ENCODE results near the gene PLCD3. TPM values are rescaled to one million over a fixed set of nuclear protein-coding genes. Genes with fewer than 3 reads are reported as not detected.

The PLCD3 gene
- total and polyA plus RNA-seq, 2 of the 13 experiments (the other 11 are each of a cell fraction or from before 2014, with no cell fraction given): 11.3 to 39.1 TPM

DNA sequence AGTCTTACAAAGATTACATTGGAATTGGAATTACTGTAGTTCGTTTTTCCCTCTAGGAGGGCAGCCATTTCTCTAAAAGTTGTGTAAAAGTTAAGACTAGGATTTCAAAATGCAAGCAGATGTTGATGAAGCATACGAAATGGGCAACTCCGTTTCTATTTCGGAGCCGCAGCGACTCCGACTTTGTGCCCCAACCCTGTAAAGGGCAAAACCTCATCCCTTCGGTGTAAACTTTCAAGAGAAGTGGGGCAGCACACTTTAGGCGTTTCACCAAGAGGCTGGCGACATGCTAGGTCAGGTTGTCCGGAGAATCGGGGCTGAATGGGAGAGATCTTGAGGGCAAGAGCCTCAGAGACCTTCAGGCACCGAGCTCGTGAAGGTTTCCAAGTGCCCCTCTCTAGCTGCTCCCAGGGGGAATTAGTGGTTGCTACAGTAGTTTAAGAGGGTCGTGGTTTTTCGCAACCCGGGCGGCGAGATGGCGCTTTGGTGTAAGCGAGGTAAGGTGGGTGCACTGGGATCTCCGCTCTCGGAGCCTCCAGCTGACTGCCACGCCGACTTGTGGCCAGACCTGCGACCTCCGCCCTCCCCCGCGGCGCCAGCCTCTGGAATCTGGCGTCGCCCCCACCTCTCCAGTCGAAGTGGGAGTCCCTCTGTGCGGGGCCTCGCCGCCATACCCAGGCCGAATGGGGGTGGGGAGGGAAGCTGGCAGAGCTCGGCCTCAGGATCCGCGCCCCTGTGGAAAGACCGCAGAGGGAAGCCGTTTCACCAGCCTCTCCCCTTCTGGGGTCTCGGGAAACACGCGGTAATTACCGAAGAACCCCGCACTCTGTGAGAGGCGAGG, 28.4 kb upstream of the PLCD3 start (continued):
- TF ChIP-seq FOXJ3 (CRISPR knock-in tag; IDR thresholded peaks at IDR 0.05; ENCODE audit: borderline replicate concordance): peak; percentile 72
- peak; percentile 32; the same call in 1 of the 2 replicates for TF ChIP-seq ZNF772 (CRISPR knock-in tag; IDR thresholded peaks at IDR 0.05)
- TF ChIP-seq HNRNPH1 (optimal IDR thresholded peaks at IDR 0.05; ENCODE audit: low read depth, low read length): peak; percentile 95
- TF ChIP-seq AGO1 (IDR thresholded peaks at IDR 0.05; ENCODE audit: low read depth, low read length, poor library complexity, severe bottlenecking): no peak
- TF ChIP-seq ZFP41 (CRISPR knock-in tag; IDR thresholded peaks at IDR 0.05; ENCODE audit: borderline replicate concordance): peak; percentile 66; the same call in 1 of the 2 replicates
- TF ChIP-seq ZSCAN25 (CRISPR knock-in tag; IDR thresholded peaks at IDR 0.05): peak; percentile 32
- TF ChIP-seq RAD21 (CRISPR knock-in tag; IDR thresholded peaks at IDR 0.05): peak; percentile 84
- TF ChIP-seq, protein P1, sequence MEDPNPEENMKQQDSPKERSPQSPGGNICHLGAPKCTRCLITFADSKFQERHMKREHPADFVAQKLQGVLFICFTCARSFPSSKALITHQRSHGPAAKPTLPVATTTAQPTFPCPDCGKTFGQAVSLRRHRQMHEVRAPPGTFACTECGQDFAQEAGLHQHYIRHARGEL (CRISPR knock-in tag; IDR thresholded peaks at IDR 0.05): no peak
- 0 out of 2 replicates have a peak, but pooled peaks have one; percentile 62 for TF ChIP-seq CHCHD3 (CRISPR knock-in tag; IDR thresholded peaks at IDR 0.05)
- 0 out of 2 replicates have a peak, but pooled peaks have one; percentile 95 for TF ChIP-seq KDM5B (CRISPR knock-in tag; IDR thresholded peaks at IDR 0.05; ENCODE audit: borderline replicate concordance)
- peak; percentile 18; the same call in 1 of the 2 replicates for TF ChIP-seq FOSL2 (CRISPR knock-in tag; IDR thresholded peaks at IDR 0.05)
- 0 out of 2 replicates have a peak, but pooled peaks have one; percentile 18 for TF ChIP-seq SALL1 (CRISPR knock-in tag; IDR thresholded peaks at IDR 0.05)
- 0 out of 2 replicates have a peak, but pooled peaks have one; percentile 69 for TF ChIP-seq ZSCAN22 (CRISPR knock-in tag; IDR thresholded peaks at IDR 0.05)
- TF ChIP-seq SALL2 (CRISPR knock-in tag; IDR thresholded peaks at IDR 0.05): 0 out of 2 replicates have a peak, but pooled peaks have one; percentile 71
- TF ChIP-seq, protein P2, sequence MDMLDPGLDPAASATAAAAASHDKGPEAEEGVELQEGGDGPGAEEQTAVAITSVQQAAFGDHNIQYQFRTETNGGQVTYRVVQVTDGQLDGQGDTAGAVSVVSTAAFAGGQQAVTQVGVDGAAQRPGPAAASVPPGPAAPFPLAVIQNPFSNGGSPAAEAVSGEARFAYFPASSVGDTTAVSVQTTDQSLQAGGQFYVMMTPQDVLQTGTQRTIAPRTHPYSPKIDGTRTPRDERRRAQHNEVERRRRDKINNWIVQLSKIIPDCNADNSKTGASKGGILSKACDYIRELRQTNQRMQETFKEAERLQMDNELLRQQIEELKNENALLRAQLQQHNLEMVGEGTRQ (IDR thresholded peaks at IDR 0.05; ENCODE audit: low read depth, low read length): no peak
- TF ChIP-seq, protein P2 (CRISPR knock-in tag; IDR thresholded peaks at IDR 0.05; ENCODE audit: borderline replicate concordance): no peak
- 0 out of 2 replicates have a peak, but pooled peaks have one; percentile 57 for TF ChIP-seq ZBTB1 (CRISPR knock-in tag; IDR thresholded peaks at IDR 0.05; ENCODE audit: borderline replicate concordance)
- 0 out of 2 replicates have a peak, but pooled peaks have one; percentile 47 for TF ChIP-seq ZFP82 (CRISPR knock-in tag; IDR thresholded peaks at IDR 0.05; ENCODE audit: borderline replicate concordance)
- TF ChIP-seq ZFP37 (CRISPR knock-in tag; IDR thresholded peaks at IDR 0.05; ENCODE audit: borderline replicate concordance): peak; percentile 85
- TF ChIP-seq, protein P3, sequence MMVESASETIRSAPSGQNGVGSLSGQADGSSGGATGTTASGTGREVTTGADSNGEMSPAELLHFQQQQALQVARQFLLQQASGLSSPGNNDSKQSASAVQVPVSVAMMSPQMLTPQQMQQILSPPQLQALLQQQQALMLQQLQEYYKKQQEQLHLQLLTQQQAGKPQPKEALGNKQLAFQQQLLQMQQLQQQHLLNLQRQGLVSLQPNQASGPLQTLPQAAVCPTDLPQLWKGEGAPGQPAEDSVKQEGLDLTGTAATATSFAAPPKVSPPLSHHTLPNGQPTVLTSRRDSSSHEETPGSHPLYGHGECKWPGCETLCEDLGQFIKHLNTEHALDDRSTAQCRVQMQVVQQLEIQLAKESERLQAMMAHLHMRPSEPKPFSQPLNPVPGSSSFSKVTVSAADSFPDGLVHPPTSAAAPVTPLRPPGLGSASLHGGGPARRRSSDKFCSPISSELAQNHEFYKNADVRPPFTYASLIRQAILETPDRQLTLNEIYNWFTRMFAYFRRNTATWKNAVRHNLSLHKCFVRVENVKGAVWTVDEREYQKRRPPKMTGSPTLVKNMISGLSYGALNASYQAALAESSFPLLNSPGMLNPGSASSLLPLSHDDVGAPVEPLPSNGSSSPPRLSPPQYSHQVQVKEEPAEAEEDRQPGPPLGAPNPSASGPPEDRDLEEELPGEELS (CRISPR knock-in tag; IDR thresholded peaks at IDR 0.05): peak; percentile 37
- TF ChIP-seq ZNF577 (CRISPR knock-in tag; IDR thresholded peaks at IDR 0.05; ENCODE audit: borderline replicate concordance, low read depth): 0 out of 2 replicates have a peak, but pooled peaks have one; percentile 83
- TF ChIP-seq ZC3H13 (CRISPR knock-in tag; IDR thresholded peaks at IDR 0.05): peak; percentile 82; the same call in 1 of the 2 replicates
